ENCODE results near the gene MYCBP. TPM values are rescaled to one million over a fixed set of nuclear protein-coding genes. Genes with fewer than 3 reads are reported as not detected.

Gene MYCBP
- total RNA-seq, 4 donors from 2014 or later: 21.6 to 31.4 (median 24.0) TPM

- WGBS, 2 donors: 72% methylated on average over 9 of the region's 9 CpGs
- Histone ChIP-seq H3K4me1 (no peaks in the 10 kb centered on the region), H3K9me3 (no peaks in the 10 kb centered on the region), H3K27ac (no peak overlapping the region), H3K36me3 (no peaks in the 10 kb centered on the region), H3K4me3 (replicated peaks in 1 of 3) (no peak overlapping the region), H3K27me3 (no peaks in the 10 kb centered on the region)
- TF ChIP-seq, protein P1, sequence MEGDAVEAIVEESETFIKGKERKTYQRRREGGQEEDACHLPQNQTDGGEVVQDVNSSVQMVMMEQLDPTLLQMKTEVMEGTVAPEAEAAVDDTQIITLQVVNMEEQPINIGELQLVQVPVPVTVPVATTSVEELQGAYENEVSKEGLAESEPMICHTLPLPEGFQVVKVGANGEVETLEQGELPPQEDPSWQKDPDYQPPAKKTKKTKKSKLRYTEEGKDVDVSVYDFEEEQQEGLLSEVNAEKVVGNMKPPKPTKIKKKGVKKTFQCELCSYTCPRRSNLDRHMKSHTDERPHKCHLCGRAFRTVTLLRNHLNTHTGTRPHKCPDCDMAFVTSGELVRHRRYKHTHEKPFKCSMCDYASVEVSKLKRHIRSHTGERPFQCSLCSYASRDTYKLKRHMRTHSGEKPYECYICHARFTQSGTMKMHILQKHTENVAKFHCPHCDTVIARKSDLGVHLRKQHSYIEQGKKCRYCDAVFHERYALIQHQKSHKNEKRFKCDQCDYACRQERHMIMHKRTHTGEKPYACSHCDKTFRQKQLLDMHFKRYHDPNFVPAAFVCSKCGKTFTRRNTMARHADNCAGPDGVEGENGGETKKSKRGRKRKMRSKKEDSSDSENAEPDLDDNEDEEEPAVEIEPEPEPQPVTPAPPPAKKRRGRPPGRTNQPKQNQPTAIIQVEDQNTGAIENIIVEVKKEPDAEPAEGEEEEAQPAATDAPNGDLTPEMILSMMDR (IDR thresholded peaks at IDR 0.05): no peak
- no peak for TF ChIP-seq POLR2A (IDR thresholded peaks at IDR 0.05)
- intact Hi-C loops (cut with DNase I): no loop called here
- no peak for DNase-seq
Observed at GRCh38 chr1:38888423-38889333, 15.5 kb upstream of the MYCBP start.

DNA sequence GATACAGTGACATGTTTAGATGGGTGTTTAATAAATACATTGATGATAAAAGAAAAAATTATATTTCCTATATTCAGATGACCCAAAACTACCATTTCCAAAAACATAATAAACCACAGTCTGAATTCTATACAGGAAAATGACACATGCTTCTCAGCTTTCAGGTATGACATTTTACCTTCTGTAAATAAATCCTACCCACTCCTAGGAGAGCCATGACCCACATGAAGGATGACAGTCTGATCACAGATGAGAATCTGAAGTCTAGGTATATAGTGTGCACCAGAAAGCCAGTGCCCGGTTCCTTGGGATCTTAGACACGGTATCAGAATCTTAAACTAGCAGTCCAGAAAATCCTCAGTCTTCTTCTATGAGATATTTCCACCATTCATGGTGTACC, 11.9 kb upstream of the MYCBP start:
- no peak for DNase-seq

DNA sequence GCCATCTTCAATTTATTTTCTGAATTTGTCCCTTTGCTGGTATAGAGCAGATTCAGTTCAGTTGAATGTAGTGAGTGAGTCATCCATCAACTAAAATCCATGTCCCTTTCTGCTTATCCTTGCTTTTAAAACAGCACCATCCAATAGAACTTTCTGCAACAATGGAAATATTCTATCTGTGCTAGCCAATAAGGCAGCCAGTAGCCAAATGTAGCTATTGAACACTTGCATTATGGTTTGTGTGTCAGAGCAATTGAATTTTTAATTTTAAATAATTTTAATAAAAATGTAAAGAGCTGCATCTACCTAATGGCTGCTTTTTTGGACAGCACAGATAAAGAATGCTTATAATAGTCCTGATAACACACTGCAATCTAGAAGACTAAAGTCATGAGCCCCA, 8.3 kb upstream of the MYCBP start, which contains the start of gene GJA9:
Gene GJA9 (minus strand): TSS at position 101 of the 400 bp plus-strand sequence. CDS start 5,489 bp downstream, outside the sequence.
- Histone ChIP-seq H3K9me3 (no peaks in the 10 kb centered on the region), H3K27ac (no peak within 1 kb of the TSS), H3K27me3 (no peaks in the 10 kb centered on the region), H3K4me1 (no peaks in the 10 kb centered on the region), H3K36me3 (no peaks in the 10 kb centered on the region), H3K4me3 (replicated peaks in 1 of 3) (no peak within 1 kb of the TSS)
- intact Hi-C loops (cut with DNase I): no loop called here
- TF ChIP-seq, protein P1 (IDR thresholded peaks at IDR 0.05): no peak
- TF ChIP-seq POLR2A (IDR thresholded peaks at IDR 0.05): no peak
- DNase-seq: no peak

More for the DNA sequence above, 11.9 kb upstream of the MYCBP start:
- Histone ChIP-seq H3K4me1 (no peaks in the 10 kb centered on the region), H3K4me3 (replicated peaks in 1 of 3) (no peak overlapping the region), H3K27me3 (no peaks in the 10 kb centered on the region), H3K9me3 (no peaks in the 10 kb centered on the region), H3K27ac (no peak overlapping the region), H3K36me3 (no peaks in the 10 kb centered on the region)
- WGBS, 2 donors: 78 to 100% methylated on average over 2 of the region's 2 CpGs
- intact Hi-C loops (cut with DNase I): no loop called here
- TF ChIP-seq, protein P1 (IDR thresholded peaks at IDR 0.05): no peak
- TF ChIP-seq POLR2A (IDR thresholded peaks at IDR 0.05): no peak

GRCh38 chr1:38875811-38876210, 2.7 kb upstream of the MYCBP start:
- intact Hi-C loops (cut with DNase I): loop anchor here (5.0 kb wide), 1 partner anchor 116 kb away; the partner anchor contains the start of gene AKIRIN1
- Histone ChIP-seq H3K27me3 (no peaks in the 10 kb centered on the region), H3K27ac (no peak overlapping the region), H3K9me3 (no peaks in the 10 kb centered on the region), H3K36me3 (no peaks in the 10 kb centered on the region), H3K4me3 (replicated peaks in 1 of 3) (no peak overlapping the region), H3K4me1 (peaks cover 12 to 18% of the 10 kb centered on the region in 2 donors)
- no peak for TF ChIP-seq POLR2A (IDR thresholded peaks at IDR 0.05)
- TF ChIP-seq, protein P1 (IDR thresholded peaks at IDR 0.05): no peak
- 84 to 93% methylated on average over 2 of the region's 2 CpGs for WGBS, 2 donors
- no peak for DNase-seq
